Endodermal cell (in vitro differentiated cells): ENCODE results near the gene MYL5. TPM values are rescaled to one million over a fixed set of nuclear protein-coding genes. Genes with fewer than 3 reads are reported as not detected.

Experiments
- DNase-seq: peaks from one replicate; pipeline ENCODE4 v3.0.0-alpha.2; 2017
- H3K27ac ChIP-seq: 2 replicates; pipeline ENCODE4 v1.5.1; 2013; ENCODE audit warnings: mild to moderate bottlenecking, low read depth, low read length, moderate library complexity
- H3K27me3 ChIP-seq: 2 replicates; pipeline ENCODE4 v1.6.1; 2013; ENCODE audit warnings: mild to moderate bottlenecking, low read length, moderate library complexity; ENCODE audit not compliant: insufficient read depth, control insufficient read depth, poor library complexity, severe bottlenecking
- H3K36me3 ChIP-seq: 2 replicates; pipeline ENCODE4 v1.7.0; 2013; ENCODE audit warnings: mild to moderate bottlenecking, low read length, moderate library complexity; ENCODE audit not compliant: control insufficient read depth, insufficient read depth
- H3K4me1 ChIP-seq: one replicate; pipeline ENCODE4 v1.7.0; 2013; ENCODE audit warnings: low read length; ENCODE audit not compliant: control insufficient read depth, insufficient read depth
- H3K4me3 ChIP-seq: 2 replicates; pipeline ENCODE4 v1.5.1; 2013; ENCODE audit warnings: mild to moderate bottlenecking, low read length, moderate library complexity
- H3K9ac ChIP-seq: 2 replicates; pipeline ENCODE4 v1.6.1; 2013; ENCODE audit warnings: mild to moderate bottlenecking, low read length, moderate library complexity; ENCODE audit not compliant: poor library complexity, severe bottlenecking; ENCODE audit errors: extremely low read depth
- H3K9me3 ChIP-seq: 2 replicates; pipeline ENCODE4 v1.6.1; 2013; ENCODE audit warnings: mild to moderate bottlenecking, low read length, moderate library complexity; ENCODE audit not compliant: control insufficient read depth
- H3K27ac Mint-ChIP-seq: 2 replicates; pipeline ENCODE4 v1.8.0; 2020; ENCODE audit warnings: mixed read lengths
- H3K27me3 Mint-ChIP-seq: 2 replicates; pipeline ENCODE4 v1.8.0; 2021; ENCODE audit warnings: mild to moderate bottlenecking, mixed read lengths; ENCODE audit not compliant: insufficient read depth
- H3K36me3 Mint-ChIP-seq: 2 replicates; pipeline ENCODE4 v1.8.0; 2020; ENCODE audit warnings: low read depth, mixed read lengths
- H3K4me1 Mint-ChIP-seq: 2 replicates; pipeline ENCODE4 v1.8.0; 2020; ENCODE audit warnings: mixed read lengths
- H3K4me3 Mint-ChIP-seq: 2 replicates; pipeline ENCODE4 v1.8.0; 2020; ENCODE audit warnings: mild to moderate bottlenecking, moderate library complexity, mixed read lengths
- H3K9me3 Mint-ChIP-seq: 2 replicates; pipeline ENCODE4 v1.8.0; 2020; ENCODE audit warnings: mild to moderate bottlenecking, mixed read lengths
- WGBS, 2 experiments: methylation state at CpG; one replicate each; pipeline versions ENCODE4 v1.1.5 to v1.1.7; 2013; ENCODE audit warnings: missing lambda C conversion rate in 2 of 2, mixed read lengths in 1 of 2; ENCODE audit not compliant: insufficient coverage in 1 of 2, insufficient read length in 1 of 2; 5-methylcytosine and 5-hydroxymethylcytosine counted together
- total RNA-seq, 2 donors: library from RNA; stranded (reverse); fragmentation: NEBNext Ultra II Directional in 1 of 2; extraction: Animal tissue kit (Norgen Biotek cat#: 25700) in 1 of 2; gene quantifications; 2 replicates in 1 of 2; 3 replicates in 1 of 2; pipeline ENCODE4 v1.2.1, GENCODE V29; 2021
- TF ChIP-seq, protein P1 (sequence below): fragments of 200-600 bp; sonication (generic); conservative IDR thresholded peaks from 2 replicates; pipeline ENCODE4 v1.5.0; 2021; ENCODE audit warnings: antibody characterized with exemption, mild to moderate bottlenecking

The MYL5 gene
- total RNA-seq, 2 donors from 2014 or later, result 20.0 to 23.4 TPM

DNA sequence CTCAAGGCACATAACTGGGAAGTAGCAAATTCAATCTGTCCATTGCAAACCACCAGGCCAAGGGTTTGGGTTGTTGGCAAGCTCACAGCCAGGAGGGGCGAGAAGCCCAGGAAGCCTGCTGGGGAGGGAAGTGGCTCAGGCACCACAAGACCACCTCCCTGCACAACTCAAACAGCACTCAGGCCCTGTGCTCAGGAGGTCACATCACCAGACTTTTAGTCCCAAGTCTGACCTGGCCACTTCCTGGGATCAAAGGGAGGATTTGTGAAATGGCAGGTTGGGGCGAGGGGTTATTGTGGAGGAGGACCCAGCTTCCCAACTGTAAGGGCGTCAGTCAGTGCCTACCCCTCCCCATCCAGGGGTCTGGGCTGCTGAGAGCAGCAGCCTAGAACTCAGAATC is 2.6 kb upstream of the MYL5 start:
- H3K27ac ChIP-seq, result no peak overlapping the region
- Mint-ChIP-seq H3K4me1 (peaks cover 8% of the 10 kb centered on the region), H3K27ac (no peak overlapping the region), H3K36me3 (peaks cover 28% of the 10 kb centered on the region), H3K9me3 (no peaks in the 10 kb centered on the region), H3K27me3 (no peaks in the 10 kb centered on the region), H3K4me3 (peak overlapping the region; percentile 85)
- H3K27me3 ChIP-seq, result no peaks in the 10 kb centered on the region
- no peak overlapping the region for H3K9ac ChIP-seq
- H3K4me1 ChIP-seq, result no peaks in the 10 kb centered on the region
- TF ChIP-seq, protein P1, sequence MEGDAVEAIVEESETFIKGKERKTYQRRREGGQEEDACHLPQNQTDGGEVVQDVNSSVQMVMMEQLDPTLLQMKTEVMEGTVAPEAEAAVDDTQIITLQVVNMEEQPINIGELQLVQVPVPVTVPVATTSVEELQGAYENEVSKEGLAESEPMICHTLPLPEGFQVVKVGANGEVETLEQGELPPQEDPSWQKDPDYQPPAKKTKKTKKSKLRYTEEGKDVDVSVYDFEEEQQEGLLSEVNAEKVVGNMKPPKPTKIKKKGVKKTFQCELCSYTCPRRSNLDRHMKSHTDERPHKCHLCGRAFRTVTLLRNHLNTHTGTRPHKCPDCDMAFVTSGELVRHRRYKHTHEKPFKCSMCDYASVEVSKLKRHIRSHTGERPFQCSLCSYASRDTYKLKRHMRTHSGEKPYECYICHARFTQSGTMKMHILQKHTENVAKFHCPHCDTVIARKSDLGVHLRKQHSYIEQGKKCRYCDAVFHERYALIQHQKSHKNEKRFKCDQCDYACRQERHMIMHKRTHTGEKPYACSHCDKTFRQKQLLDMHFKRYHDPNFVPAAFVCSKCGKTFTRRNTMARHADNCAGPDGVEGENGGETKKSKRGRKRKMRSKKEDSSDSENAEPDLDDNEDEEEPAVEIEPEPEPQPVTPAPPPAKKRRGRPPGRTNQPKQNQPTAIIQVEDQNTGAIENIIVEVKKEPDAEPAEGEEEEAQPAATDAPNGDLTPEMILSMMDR, result no peak
- WGBS, 2 experiments, result 97 to 100% methylated on average over 1 to 3 of the region's 3 CpGs
- H3K36me3 ChIP-seq, result peaks cover 14% of the 10 kb centered on the region
- DNase-seq, result no peak
- H3K9me3 ChIP-seq, result no peaks in the 10 kb centered on the region
- H3K4me3 ChIP-seq, result no peak overlapping the region

DNA sequence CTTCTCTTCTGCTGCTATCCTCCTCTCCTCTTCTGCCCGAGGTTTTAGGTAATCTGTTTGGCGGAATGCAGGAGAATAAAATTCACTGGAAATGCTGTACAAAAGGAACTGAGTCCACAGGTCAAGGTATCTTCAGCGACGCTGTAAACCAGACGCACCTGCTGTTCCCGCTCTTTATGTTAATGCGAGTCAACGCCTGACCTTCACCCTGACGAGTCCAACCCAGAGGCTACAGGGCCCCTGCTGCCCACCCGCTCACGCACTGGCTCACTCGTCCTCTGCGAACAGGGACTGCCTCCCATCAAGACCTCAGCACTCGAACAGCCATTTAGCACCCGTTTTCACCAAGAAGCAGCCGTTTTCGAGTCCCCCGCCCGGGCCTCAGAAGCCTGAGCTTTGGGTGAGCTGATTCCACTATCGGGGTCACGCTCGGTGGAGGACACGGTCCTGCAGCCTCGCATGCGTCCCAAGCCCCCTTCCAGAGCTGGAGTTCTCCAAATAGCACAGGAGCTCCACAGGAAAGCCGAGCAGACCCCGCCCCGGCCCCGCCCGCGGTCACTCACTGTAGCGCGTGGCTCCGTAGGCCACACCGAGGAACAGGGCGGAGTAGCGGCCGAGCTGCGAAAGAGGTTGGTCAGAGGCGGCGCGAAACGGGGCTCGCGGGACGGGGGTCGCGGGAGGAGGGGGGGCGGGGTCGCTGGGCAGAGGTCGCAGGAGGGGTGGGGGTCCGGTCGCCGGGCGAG is 822 bp upstream of the MYL5 start:
- Histone ChIP-seq H3K9ac (peak overlapping the region; percentile 77), H3K27ac (no peak overlapping the region), H3K36me3 (peaks cover 14% of the 10 kb centered on the region), H3K9me3 (no peaks in the 10 kb centered on the region), H3K4me3 (peak overlapping the region; percentile 96), H3K4me1 (no peaks in the 10 kb centered on the region), H3K27me3 (no peaks in the 10 kb centered on the region)
- DNase-seq, result no peak
- peak overlapping the region; percentile 91 for H3K27ac Mint-ChIP-seq
- no peaks in the 10 kb centered on the region for H3K9me3 Mint-ChIP-seq
- 8 to 16% methylated on average over 17 to 55 of the region's 55 CpGs for WGBS, 2 experiments
- H3K4me3 Mint-ChIP-seq, result peak overlapping the region; percentile 85
- TF ChIP-seq, protein P1, result no peak
- H3K27me3 Mint-ChIP-seq, result no peaks in the 10 kb centered on the region
- peaks cover 28% of the 10 kb centered on the region for H3K36me3 Mint-ChIP-seq
- H3K4me1 Mint-ChIP-seq, result peaks cover 8% of the 10 kb centered on the region

- H3K9me3 ChIP-seq, result no peaks in the 10 kb centered on the region
- Mint-ChIP-seq H3K4me1 (peaks cover 8% of the 10 kb centered on the region), H3K4me3 (peak overlapping the region; percentile 85), H3K9me3 (no peaks in the 10 kb centered on the region), H3K27me3 (no peaks in the 10 kb centered on the region), H3K36me3 (peaks cover 28% of the 10 kb centered on the region), H3K27ac (no peak overlapping the region)
- H3K27ac ChIP-seq, result no peak overlapping the region
- H3K27me3 ChIP-seq, result no peaks in the 10 kb centered on the region
- peak overlapping the region; percentile 87 for H3K4me3 ChIP-seq
- peak overlapping the region; percentile 82 for H3K9ac ChIP-seq
- TF ChIP-seq, protein P1, result no peak
- DNase-seq, result no peak
- no peaks in the 10 kb centered on the region for H3K4me1 ChIP-seq
- WGBS, 2 experiments, result 85 to 100% methylated on average over 13 to 26 of the region's 26 CpGs
- H3K36me3 ChIP-seq, result peaks cover 14% of the 10 kb centered on the region
Measured at GRCh38 chr4:675036-675882, 917 bp downstream of the MYL5 start.
